DMS 273 treated with DMSO at 0.1 percent for 48 hours (cell line): ENCODE data around the gene KLHDC9.
A peak's percentile ranks its signal among the peaks of the same experiment; 100 is the strongest.
"Not testable (repeated sequence)": the region's sequence is repeated elsewhere in the genome, so short reads cannot be mapped to it uniquely, and the experiment has no call there.

Experiments
- DNase-seq: peaks from one replicate; lab custom pipeline; 2025; lab: John Stamatoyannopoulos, UW

The KLHDC9 gene

DNA sequence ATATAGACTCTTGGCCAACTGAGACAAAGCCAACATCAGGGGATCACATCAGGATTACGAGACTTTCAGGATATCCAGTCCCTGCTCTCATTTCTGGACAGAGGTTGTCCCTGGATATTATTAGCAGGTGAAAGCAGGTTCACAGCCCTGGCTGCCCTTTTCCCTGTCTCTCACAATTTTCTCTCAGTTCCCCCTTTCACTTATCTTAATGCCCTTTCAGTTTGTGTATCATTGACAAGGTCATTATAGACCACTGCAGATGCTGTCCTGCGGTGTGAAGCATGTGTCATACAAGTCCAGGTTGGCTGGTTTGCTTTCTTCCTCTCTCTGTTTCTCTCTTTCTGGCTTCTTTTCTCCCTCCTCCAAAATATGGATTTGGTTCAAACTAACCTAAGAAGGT, 2.1 kb upstream of the KLHDC9 start:
- no peak for DNase-seq

DNA sequence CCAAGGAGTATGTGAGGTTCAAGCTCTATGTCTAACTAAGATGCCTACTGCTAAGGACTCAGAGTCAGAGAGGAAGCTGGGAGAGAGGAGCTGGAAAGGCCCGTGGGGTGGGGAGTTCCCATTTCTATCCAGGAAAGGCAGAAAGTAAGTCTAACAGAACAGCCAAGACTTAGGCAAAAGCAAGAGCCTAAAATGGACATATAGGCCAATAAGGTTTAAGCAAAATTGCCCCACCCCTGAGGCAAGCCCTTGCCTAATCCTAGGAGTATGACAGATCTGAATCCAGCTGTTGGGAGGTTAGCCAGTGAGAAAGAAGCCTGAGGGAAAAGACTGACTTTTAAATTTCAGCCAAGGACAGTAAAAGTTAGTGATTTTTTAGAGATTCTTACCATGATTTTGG, 1.6 kb upstream of the KLHDC9 start:
- DNase-seq: no peak

DNA sequence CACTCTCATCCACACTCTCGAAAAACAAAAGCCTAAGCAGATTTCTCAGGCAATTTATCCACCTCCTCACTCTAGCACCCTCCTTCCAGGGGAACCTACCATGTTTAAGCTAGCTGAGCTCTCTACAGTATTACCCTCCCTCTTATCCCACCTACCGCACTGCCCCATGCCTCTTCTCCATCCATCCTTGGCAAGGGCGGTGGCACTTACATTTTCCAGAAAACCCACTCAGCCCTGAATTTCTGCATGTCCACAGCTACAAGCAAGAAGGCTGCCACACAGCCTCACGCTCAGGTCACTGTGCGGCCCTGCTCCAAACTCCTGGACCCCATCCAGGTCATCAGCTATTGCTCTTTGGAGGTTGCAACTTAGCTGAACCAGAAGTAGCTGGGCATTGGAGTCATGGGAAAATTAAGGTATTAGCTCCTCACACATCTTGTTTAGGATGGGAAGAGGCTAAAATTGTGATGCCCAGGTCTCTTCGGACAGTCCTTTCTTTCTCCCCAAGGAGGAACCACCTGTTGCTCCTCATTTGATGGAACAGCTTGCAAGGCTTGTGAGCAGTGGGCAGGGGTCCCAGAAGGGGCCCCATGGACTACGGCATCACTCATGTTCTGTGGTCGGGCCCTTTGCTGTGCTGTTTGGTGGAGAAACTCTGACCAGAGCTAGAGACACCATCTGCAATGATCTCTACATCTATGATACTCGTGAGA, 1.1 kb downstream of the KLHDC9 start:
- DNase-seq: no peak

DNA sequence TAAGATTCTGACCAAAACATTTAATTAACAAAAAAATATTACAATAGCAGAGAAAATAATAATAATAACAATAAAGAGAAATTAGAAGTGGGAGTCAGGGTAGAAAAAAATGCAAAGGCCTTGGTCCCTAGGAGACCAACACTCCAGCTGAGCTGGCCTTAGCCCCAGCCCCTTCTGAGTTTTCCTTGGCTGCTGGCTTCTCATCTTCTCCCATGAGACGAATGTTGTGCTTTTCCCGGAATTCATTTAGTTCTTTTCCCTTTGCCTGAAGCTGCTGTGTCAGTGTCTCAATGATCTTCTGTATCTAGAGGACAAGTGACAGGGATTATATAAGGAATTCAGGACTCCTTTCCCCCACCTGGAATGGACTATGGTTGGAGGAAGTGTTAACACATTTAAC, 2.4 kb downstream of the KLHDC9 start:
- no peak for DNase-seq

DNA sequence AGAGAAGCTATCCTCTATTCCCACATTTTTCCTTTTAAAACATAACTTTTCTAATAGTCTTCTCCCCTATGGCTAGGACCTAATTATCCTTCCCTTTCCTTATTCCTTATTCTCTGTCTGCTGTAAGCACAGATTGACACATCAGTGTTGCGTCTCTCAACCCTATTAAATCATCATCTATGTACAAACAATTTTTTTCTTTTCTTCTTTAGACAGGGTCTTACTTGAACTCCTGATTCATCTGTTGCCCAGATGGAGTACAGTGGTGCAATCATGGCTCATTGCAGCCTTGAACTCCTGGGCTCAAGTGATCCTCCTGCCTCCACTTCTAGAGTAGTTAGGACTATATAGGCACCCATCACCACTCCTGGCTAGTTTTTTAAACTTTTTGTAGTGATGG, 8.3 kb downstream of the KLHDC9 start:
- DNase-seq: no peak

DNA sequence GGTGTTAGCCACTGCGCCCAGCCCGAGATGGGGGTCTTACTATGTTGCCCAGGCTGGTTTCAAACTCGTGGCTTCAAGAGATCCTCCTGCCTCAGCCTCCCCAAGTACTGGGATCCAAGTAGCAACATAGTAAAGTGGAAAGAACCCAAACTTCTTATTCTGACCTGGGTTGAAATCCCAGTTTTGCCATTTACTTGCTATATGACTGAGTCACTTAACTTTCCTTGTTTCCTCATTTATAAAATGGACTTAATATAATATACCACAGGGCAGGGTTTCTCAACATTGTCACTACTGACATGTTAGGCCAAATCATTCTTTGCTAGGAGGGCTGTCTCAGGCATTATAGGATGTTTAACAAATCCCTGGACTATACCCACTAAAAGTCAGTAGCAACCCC, 13.0 kb downstream of the KLHDC9 start:
- DNase-seq: no peak

DNA sequence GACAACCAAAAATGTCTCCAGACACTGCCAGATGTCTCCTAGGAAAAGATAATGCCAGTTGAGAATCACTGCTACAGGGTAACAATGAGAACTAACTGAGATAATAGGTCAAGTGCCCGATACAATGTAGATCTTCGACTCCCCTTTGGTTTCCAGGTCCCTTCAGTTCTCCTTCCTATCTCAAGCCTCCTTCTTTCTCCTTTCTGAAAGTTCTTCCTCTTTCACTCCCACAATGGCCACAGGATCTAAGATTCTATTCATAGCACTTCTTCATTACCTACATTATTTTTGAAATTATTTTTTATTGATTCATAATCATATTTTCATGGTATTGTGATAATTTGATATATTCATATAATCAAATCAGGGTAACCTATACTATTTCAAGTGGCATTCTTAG, 13.4 kb downstream of the KLHDC9 start:
- no peak for DNase-seq

DNA sequence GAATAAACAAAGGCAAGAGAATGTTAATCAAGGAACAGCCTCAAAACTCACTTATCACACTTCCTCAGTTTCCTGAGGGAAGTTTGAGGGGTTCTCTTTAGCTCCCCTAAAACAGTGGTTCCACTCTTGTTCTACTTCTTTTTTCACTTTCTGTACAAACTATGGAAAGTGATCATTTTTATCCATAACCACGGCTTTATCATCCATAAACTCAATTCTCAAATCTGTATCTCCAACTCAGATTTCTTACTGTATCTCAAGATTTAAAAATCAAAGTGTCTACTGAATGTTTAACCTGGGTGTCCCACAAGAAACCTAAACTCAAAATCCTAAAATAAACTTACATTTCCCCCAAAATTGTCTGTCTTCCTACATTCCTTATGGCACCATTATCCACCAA, 15.8 kb downstream of the KLHDC9 start:
- DNase-seq: no peak

DNA sequence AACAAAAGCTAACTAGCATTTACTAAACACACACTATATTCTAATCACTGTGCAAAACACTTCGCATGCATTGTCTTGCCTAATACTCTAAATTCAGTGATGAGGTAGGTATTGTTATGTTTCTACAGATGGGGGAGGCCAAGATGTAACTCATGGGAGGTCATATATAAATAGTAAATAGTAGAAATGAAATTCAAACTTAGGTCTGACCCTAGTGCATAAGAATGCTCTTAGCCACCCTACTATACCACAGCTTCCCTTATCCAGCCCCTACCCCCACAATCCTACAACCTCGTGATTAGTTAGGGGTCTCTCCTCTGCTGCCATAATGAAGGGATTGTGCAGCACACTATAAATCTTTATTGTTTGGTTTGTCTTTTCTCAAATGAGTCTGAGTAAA, 16.4 kb downstream of the KLHDC9 start:
- no peak for DNase-seq

DNA sequence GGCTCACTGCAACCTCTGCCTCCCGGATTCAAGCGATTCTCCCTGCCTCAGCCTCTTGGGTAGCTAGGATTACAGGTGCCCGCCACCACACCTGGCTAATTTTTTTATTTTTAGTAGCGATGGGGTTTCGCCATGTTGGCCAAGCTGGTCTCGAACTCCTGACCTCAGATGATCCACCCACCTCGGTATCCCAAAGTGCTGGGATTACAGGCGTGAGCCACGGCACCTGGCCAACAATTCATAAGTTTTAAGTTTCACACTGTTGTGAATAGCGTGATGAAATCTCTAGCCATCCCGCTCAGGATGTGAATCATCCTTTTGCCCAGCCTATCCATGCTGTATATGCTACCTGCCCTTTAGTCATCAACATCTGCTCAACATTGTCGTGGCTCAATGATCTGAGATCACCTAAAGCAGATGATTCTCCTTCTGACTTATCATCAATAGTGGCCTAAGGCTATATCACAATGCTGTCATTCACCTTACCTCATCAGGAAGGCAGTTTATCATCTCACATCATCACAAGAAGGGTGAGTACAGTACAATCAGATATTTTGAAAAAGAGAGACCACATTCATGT, 17.1 kb downstream of the KLHDC9 start:
- DNase-seq: no peak

DNA sequence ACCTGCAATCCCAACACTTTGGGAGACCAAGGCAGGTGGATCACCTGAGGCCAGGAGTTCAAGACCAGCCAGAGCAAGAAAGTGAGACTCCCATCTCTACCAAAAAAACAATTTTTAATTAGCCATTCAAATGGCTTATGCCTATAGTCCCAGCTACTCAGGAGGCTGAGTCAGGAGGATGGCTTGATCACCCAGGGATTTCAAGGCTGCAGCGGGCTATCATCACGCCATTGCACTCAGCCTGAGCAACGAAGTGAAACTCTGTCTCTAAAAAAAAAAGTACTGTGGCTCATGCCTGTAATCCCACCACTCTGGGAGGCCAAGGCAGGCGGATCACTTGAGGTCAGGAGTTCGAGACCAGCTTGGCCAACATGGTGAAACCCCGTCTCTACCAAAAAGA, 17.8 kb downstream of the KLHDC9 start:
- not testable (repeated sequence) for DNase-seq

DNA sequence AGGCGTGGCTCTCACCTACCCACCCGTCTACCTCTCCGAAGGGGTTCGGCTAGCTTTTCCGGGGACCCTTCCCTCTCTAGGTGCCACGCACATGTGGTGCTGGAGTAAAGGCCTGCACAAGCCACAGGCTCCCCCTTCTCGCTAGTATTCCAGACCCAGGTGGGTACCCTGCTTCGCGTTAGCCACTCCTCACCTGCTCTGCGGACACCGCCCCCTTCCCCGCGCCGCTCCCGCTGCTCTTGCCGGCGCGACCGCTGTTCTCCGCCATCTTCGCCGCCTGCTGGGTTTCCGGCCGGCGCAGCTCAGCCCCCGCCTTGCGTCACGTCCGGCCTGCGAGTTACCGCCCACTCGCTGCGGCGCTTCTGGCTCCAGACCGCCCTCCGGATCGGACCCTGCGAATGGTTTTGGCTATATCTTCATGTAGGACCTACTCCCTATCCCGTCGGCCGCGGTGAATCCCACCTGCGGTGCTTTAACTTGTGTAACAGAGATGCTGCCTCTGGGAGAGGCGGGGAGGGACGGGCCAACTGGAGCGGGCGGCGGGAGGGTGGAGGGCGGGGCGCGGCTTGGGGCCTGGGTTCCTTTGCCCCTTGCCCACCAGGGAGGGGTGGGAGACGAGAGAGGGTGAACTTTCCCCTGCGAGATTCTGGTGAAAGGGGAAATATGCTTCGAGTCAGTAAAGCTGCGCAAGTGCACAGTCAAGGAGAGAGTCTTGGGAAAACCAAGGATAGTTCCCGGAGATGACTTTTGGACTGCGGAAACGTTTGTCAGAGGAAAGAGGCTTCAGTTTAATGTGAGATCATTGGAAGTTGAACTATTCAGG, 19.8 kb downstream of the KLHDC9 start, which contains the start of the genes NIT1 and PFDN2:
TSS of gene NIT1 (plus strand) at position 347 of the 823 bp plus-strand sequence. CDS start at position 419, 72 bp downstream.
TSS of gene PFDN2 (minus strand) at position 279 of the 823 bp plus-strand sequence. CDS start at position 268, 11 bp downstream.
- peak; percentile 66 for DNase-seq

DNA sequence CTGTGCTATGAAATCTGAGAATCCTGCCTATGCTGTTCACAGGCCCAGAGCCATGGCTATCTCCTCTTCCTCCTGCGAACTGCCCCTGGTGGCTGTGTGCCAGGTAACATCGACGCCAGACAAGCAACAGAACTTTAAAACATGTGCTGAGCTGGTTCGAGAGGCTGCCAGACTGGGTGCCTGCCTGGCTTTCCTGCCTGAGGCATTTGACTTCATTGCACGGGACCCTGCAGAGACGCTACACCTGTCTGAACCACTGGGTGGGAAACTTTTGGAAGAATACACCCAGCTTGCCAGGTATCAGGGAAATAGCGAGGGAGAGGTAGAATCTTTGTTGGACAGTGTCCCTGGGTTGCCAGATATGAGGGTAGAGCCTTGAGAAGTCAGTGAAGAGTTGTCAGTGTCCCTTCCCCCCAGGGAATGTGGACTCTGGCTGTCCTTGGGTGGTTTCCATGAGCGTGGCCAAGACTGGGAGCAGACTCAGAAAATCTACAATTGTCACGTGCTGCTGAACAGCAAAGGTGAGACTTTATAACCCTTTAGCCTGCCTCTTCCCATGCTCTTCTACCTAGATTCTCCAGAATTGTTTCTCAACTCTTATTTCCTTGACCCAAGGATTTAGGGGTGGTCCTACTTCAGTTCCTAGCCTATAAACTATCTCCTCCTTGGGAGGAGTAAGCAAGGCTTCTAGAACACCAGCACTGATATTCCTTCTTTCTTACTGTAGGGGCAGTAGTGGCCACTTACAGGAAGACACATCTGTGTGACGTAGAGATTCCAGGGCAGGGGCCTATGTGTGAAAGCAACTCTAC, 21.1 kb downstream of the KLHDC9 start:
- no peak for DNase-seq

DNA sequence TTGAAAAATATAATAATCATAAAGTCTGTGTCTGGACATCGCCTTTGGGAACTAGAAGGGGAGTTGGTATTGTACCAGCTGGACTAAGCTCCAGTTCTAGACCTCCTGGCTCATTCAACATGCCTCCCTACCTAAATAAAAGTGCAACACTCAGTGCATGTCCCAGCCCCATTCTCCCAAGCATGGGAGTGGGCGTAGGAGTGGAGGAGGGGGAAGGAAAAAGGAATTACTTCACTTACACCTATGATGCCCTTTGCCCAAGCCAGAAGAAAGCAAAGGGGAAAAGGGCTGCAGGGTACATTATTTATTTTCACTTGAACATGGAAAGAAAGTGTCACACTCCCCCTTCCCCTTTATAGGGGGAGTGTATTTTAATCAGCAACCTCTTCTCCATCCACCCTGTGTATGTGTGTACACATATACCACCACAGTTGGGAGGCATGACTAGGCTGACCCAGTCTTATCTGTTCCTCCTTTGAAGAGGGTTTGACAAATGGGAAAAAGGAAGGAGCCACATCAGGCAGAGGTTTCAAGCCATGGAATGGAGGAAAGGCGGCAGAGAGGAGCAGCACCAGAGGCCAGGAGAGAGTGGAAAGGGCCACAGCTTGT, 23.0 kb downstream of the KLHDC9 start:
- no peak for DNase-seq

DNA sequence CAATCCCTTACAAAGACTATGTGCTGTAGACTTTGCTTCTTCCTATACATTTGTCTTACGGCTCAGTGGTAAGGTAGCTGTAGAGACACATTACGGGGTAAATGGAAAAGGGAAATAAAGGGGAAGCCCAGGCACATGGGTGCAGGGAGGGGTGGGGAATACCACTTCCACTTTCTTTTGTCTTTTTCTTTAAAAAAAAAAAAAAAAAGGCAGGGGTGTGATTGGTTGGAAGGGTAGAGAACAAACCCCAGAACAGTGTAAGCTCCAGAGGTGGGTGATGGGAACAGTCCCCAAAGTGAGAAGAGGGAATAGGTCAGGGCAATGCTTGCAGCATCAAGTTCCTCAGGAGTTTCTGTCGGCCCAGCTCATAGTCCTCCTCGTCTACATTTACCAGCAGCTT, 23.7 kb downstream of the KLHDC9 start:
- DNase-seq: no peak

DNA sequence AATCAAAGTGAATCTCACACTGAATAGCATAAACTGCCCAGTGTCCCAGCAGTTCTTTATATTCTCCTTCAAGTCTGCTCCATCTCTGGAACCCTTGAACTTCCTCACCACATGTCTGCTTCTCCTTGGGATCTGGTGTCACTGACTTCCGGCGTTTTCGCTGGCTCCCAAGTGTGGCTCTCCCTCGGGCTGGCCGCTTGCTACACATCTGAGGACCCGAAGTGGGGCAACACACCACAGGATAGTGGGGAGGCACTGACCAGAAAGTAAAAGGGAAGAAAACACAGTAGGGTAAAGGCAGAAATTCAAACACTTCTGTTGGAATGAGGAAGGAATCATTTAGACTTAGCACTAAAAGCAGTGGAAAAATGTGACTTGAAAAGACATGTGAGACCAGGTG, 24.8 kb downstream of the KLHDC9 start:
- no peak for DNase-seq

DNA sequence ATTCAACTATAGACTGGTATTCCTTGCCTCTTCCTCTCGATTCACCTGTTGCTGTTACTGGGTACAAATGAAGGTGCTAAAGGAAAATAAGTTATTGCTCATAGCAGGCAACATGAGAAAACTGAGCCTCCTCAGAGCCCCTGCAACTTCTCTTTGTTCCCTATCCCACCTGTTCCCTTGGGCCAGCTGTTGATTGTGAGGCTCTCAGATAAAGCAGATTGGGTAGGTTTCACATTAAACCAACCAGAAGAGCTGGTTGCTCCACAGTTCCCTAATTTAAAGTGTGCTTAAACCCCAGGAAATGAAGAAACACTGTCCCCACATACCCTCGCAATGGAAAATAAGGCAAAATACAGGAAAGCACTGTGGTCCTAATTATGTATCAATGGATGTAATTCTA, 29.5 kb downstream of the KLHDC9 start:
- no peak for DNase-seq

DNA sequence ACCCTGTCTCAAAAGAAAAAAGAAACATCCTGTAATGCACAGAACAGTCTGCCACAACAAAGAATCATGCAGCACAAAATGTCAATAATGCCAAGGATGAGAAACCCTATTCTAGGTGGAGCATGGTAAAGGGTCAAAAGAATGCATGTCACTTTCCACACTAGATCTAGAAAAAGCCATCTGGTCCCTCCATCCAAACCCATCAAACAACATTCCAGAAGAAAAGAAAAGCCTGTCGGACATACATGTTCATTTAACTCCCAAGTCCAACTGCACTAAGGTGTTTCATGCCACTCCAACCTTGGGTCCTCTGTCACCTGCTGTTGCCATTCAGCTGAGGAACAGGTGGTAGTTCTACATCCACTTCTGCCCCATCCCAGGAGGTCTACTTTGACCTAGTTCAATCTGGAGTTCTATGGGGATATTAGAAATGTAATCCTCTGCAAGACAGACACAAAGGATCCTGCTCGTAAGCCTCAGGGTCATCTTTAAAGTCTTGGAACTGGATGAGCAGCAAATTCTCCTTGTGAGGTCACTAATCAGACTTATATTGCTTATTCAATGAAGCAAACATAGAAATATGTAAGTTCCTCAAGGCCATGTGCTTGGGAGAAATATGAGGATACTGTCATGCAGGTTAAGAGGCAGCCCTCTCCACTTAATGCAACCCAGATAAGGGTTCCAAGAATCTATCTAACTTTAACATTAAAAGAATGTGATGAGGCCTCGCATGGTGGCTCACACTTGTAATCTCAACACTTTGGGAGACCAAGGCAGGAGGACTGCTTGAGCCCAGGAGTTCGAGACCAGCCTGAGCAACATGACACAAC, 30.6 kb downstream of the KLHDC9 start:
- no peak for DNase-seq

DNA sequence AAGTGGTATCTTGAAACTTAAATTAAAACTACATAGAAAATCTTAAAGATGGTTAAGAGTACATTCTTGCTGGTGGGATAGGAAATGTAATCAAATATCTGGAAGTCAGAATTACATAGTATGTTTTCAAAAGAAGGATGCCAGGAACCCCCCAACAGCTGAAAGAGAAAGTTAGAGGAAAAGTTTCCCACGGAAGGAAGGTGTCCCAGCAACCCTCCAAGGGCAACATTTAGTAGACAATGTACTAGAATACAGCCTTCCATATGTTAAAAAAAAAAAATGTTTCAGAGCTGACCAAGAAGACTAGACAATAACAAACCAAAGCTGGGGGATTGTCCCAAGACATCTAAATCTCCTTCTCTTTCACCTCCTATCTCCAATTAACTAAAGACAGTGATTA, 32.1 kb downstream of the KLHDC9 start:
- DNase-seq: no peak

DNA sequence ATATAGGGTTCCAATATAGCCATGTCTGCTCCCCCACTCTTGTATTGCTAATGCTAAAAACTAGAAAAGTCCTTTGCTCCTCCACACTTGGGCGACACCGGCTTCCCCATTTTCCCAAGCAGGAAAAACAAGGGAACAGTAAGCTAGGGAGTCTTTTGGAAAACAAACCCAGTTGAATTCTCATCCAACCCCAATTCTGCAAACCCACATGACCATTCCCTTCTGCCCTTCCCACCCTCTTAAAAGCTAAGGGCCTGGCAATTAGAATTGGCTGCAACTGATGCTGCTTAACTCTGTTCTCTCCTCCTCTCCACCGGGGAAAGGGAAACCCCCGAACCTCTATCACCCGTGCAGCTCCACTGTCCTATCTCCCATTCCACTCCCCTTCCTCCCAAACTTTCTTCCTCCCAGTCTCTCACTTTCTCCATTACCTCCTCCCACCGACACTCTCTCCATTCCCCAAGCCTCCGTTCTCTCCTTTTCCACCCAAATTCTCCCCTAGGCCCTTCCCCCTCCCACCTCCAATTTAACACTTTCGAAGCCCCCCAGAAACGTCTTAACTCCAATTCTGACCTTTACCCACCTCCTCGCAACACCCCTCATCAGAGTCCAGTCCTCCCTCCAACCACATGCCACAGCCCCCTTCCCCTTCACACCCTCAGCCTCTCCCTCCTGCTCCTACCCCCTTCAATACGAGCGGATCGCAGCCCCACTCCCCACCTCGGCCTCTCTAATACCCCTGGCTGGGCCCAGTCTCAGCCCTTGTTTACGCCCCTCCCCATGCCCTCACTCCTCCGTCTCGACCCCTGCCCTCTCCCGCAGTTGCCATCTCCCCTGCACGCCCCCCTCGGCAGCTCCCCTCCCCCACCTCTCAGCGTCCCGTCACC, 33.6 kb downstream of the KLHDC9 start:
- no peak for DNase-seq
